OCI-LY7 (cell line): ENCODE measurements around the gene ZBED4.

Source experiments
- EZH2phosphoT487 ChIP-seq: fragments of 200-600 bp; sonication (generic); IDR thresholded peaks from 2 replicates; pipeline ENCODE4 v1.6.1; 2018; ENCODE audit warnings: low read depth, borderline replicate concordance, mild to moderate bottlenecking, mixed run types, antibody characterized with exemption, low read length, moderate library complexity, mixed read lengths
- TF ChIP-seq, protein P1 (sequence below): fragments of 200-600 bp; sonication (generic); conservative IDR thresholded peaks from 2 replicates; pipeline ENCODE4 v1.5.1; 2014; ENCODE audit warnings: mild to moderate bottlenecking, antibody characterized with exemption, low read length, moderate library complexity, mixed read lengths

DNA sequence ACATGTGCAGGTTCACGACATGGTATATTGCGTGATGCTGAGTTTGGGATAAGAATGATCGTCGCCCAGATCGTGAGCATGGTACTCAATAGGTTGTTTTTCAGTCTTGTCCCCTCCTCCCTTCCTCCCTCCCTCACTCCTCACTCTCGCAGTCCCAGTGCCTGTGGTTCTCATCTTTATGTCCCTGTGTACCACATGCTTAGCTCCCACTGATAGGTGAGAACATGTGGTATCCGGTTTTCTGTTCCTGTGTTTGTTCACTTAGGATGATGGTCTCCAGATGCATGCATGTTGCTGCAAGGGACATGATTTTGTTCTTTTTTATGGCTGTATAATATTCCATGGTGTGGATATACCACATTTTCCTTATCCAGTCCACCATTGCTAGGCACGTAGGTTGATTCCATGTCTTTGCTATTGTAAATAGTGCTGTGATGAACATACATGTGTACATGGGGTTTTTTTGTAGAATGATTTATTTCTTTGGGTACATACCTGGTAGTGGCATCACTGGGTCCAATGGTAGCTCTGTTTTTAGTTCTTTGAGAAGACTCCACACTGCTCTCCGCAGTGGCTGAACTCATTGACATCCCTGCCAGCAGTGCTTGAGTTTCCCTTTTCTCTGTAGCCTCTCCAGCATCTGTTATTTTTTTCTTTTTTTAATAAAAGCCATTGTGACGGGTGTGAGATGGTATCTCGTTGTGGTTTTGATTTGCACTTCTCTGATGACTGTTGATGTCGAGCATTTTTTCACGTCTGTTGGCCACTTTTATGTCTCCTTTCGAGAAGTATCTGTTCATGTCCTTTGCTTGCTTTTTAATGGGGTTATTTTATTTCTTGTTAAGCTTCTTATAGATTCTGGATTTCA is 16.4 kb downstream of the ZBED4 start:
- TF ChIP-seq, protein P1, sequence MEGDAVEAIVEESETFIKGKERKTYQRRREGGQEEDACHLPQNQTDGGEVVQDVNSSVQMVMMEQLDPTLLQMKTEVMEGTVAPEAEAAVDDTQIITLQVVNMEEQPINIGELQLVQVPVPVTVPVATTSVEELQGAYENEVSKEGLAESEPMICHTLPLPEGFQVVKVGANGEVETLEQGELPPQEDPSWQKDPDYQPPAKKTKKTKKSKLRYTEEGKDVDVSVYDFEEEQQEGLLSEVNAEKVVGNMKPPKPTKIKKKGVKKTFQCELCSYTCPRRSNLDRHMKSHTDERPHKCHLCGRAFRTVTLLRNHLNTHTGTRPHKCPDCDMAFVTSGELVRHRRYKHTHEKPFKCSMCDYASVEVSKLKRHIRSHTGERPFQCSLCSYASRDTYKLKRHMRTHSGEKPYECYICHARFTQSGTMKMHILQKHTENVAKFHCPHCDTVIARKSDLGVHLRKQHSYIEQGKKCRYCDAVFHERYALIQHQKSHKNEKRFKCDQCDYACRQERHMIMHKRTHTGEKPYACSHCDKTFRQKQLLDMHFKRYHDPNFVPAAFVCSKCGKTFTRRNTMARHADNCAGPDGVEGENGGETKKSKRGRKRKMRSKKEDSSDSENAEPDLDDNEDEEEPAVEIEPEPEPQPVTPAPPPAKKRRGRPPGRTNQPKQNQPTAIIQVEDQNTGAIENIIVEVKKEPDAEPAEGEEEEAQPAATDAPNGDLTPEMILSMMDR = no peak
- TF ChIP-seq EZH2phosphoT487 = no peak
